Stomach (tissue), 4 donors: ENCODE results near the gene ARAP3.

Experiments
- CTCF ChIP-seq, 7 experiments: fragments of 450-650 bp in 4 of 7; fragments of 200-600 bp in 3 of 7; sonication (generic) in 3 of 7; IDR thresholded peaks; one replicate each; pipeline ENCODE4 v1.5.1; 2016 to 2019; ENCODE audit warnings: antibody characterized with exemption in 7 of 7, control low read depth in 2 of 7, mild to moderate bottlenecking in 1 of 7
- EP300 ChIP-seq: sonication (generic); formaldehyde crosslinking; IDR thresholded peaks from one replicate; pipeline ENCODE4 v1.6.1; 2017; ENCODE audit warnings: antibody characterized with exemption
- POLR2A ChIP-seq, 4 donors: fragments of 450-650 bp; IDR thresholded peaks; one replicate each; pipeline ENCODE4 v1.6.1; 2016; ENCODE audit warnings: antibody characterized with exemption in 4 of 4, control low read depth in 2 of 4, mild to moderate bottlenecking in 1 of 4, moderate library complexity in 1 of 4
- POLR2AphosphoS5 ChIP-seq, 3 donors: sonication (generic); formaldehyde crosslinking; IDR thresholded peaks; one replicate each; pipeline ENCODE4 v1.6.1; 2016; ENCODE audit warnings: antibody characterized with exemption in 3 of 3

GRCh38 chr5:141707510-141707909 is 25.5 kb upstream of the ARAP3 start:
- no peak for TF ChIP-seq CTCF (IDR thresholded peaks at IDR 0.05)
- TF ChIP-seq POLR2A (IDR thresholded peaks at IDR 0.05): no peak
- no peak for TF ChIP-seq EP300
- TF ChIP-seq POLR2AphosphoS5 (IDR thresholded peaks at IDR 0.05): no peak
